ENCODE data around the gene HOXC13.

Gene HOXC13, protein sequence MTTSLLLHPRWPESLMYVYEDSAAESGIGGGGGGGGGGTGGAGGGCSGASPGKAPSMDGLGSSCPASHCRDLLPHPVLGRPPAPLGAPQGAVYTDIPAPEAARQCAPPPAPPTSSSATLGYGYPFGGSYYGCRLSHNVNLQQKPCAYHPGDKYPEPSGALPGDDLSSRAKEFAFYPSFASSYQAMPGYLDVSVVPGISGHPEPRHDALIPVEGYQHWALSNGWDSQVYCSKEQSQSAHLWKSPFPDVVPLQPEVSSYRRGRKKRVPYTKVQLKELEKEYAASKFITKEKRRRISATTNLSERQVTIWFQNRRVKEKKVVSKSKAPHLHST

DNA sequence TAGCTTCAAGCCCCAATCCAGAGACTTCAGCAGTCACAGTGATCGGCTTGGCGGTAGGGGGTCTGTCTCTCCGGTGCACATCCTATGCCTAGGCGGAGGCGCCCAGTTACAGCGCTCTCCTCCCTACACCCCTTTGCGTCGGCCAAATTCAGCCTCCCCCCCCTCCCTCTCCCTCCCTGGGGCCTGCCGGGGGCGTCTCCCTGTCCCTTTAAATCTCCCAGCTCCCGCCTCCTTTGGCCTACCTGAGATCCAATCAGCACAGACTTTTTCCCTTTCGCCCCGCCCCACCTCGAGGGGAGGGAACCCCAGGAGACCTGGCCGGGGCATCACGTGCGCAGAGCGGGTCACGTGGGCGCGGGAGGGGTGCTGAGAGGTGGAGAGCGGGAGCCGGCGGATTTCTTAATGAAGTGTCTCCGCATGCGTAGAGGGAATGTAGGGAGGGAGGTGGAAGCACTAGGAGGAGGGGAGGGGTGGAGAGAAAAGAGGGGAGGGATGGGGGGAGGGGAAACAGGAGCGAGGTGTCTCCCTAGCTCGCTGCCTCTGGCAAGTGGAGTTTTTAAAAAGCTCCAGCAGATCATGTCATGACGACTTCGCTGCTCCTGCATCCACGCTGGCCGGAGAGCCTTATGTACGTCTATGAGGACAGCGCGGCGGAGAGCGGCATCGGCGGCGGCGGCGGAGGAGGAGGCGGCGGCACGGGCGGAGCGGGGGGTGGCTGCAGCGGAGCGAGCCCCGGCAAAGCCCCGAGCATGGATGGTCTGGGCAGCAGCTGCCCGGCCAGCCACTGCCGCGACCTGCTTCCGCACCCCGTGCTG is at the start of gene HOXC13:
Gene HOXC13 (plus strand): TSS at position 506 of the 815 bp plus-strand sequence. CDS start 76 bp downstream, at position 582.
- DNase-seq, result no peak

DNA sequence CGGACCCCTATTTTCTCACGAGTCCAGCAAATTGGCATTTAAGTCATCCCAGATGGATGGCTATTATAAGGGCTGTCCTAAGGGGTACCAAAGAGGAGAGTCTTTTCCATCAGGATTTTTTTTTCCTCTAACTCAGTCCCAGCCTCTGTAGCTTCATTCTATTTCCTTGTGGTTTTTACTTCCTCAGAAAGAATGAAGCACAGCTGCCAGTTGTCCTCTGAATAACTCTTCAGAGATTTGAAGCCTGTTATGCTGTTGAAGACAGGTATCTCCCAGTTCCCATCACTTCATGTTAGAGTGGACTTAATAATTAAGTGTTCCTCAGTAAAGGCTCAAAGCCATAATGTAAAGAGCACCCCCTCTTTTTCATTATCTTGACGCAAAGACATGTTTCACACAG is 48.5 kb upstream of the HOXC13 start:
- DNase-seq, result no peak

DNA sequence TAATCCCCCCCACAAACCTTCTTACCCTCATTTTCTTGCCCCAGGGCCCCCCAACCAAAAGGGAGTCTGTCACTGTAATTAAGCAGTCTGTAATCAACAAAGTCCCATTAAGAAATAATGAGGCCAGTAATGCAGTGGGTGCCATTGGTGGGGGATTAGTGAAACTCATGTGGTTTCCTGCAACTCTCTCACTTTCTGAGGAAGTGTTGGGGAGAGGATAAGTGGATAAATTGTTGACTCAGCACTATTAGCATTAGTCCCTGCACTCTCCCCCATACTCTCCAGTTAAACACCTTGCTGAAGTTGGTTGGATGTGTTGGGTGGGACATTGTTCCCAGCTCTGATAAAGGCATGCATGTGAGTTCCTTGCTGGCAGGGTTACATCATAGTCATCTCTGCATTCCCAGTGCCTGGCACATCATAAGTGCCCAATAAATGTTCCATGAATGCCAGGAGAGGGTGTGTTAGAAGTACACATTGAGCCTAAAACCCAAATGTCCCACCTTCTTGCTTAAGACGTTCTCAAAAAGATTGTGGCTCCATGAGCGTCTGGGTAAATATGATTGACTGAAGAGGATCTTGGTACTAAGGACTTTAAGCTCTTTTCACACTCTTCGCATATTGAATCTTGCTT is 45.8 kb upstream of the HOXC13 start:
- DNase-seq, result peak; percentile 25

DNA sequence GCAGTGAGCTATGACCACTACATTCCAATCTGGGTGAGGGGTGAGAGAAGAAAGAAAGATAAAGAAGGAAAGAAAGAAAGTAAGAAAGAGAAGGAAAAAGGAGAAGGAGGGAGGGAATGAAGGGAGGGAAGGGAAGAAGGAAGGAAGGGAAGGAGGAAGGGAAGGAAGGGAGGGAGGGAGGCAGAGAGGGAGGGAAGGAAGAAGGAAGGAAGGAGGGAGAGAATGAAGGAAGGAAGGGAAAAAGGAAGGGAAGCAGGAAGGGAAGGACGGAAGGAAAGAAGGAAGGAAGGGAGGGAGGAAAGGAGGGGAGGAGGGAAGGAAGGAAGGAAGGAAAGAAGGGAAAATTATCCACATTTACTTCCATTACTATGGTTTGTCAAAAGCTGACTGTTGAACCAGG is 39.4 kb upstream of the HOXC13 start:
- DNase-seq, result no peak

DNA sequence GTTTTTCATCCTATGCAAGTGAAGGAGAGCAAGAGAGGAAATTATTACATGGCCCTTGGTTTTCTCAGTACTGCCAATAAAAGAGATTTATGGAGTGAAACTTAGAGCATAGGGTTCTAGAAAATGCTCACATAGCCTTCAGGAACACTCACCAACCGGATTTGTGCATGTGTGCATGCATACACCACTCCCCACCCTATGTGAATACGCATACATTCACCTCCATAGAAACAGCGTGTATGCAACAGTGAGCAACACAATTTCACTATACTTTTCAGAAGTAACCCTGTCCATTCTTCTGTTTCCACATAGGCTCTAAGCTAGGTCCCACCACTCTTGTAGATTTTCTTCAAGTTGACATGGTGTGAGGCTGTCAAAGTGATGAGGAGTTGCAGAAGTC is 31.5 kb upstream of the HOXC13 start:
- no peak for DNase-seq

DNA sequence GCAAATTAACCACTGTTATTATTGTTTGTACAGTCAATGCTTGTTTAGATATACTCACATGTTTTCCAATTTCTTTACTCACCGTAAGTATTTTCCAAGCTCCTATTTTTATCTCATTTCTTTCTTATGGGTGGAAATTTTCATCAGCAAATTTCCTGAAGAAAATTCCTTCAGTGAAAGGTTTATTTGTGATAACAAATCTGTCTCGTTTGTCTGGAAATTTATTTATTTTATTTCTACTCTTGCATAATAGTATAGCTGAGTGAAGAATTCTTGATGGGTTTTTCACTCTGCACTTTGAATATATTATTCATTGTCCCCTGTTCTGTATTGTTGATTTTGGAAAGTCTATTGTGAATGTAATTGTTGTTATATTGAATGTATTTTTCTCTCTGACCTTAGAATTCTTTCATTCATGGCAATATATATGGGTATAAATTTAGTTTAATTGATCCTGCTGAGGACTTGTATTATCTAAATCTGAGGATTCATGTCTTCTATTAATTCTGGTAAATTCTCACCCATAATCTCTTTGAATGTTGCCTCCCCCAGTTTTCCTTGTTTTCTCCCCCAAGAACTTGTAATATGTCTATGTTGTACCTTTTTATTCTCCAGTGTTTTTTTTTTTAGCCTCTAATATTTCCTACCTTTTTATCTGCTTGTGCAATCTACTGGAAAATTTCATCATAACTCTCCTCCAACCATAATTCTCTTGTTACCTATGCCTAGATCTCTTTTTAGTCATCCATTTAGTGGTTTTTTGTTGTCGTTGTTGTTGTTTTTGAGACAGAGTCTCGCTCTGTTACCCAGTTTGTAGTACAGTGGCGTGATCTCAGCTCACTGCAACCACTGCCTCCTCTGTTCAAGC is 21.6 kb upstream of the HOXC13 start:
- DNase-seq, result no peak

DNA sequence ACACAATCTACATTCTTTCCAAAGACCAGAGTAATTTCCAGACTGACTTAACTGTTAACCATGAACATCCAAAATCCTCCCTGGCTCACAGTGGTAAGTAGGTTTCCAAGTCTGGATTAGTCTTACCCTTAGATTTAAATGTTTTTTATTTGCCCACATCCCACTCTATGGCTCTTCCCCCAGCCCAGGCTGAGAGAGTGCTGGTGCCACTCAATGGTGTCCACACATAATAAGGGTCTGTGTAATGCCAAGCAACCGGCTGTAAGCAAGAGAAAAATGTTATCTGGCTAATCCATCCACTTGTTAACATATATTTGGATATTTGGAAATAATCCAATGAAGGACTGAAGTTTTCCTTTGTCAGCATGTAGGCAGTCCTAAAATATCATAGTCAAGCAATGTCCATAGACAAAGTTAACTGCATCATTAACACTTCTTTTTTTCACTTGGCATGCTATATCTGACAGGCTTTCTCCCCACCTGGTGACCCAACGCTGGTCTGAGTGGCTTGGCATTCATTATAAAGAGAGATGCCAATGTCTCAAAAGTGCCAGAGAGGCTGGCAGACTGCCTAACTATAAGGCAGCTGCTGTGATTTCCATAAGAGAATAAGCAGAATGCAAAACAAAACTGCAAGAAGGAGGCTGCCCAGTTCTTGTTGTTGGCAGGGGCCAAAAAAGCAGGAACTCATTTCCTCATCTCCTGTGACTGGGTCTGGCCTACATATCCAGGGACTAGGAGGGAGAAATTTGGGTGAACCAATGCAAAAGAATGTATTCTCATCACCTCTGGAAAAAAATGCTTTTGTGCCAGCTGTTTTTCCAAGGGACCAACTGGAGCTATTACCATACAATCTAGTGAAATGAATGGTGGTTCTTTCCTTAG is 13.9 kb upstream of the HOXC13 start:
- DNase-seq, result no peak

DNA sequence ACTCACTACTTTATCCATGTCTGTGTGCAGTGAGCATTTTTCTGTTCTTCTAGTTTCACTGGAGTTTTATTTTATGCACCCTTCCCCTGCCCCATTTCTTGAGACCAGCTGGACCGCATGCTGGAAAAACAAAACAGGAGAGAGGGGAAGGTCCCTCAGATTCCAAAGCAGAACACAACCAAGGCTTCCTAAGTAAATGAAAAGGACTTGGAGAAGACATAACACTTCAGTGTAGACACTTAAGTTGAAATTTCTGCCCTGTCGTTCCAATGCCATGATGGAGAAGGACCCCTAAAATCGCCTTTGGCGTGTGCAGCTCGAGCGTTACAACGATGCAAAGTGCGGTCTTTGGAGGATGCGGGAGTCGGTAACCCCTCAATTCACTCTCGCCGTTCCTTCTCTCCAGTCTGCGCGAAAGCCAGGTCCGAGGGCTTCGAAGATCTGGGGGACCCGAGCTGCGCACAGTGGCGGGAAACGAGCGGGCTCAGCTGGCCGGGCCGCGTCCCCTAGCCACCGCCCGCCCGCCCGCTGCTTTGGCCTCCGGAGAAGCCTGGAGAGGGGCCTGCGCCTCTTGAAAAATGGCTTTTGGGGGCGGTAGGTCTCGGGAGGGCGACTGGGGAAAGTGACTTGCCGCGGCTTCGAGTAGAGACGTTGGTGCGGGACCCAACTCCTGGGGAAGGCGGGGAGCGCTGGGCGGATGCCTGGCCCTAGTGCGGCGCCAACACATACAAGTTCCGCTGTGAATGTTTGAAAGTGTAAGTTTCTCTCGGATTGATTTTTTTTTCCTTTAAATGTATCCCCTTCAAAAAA is 11.2 kb upstream of the HOXC13 start:
- no peak for DNase-seq

DNA sequence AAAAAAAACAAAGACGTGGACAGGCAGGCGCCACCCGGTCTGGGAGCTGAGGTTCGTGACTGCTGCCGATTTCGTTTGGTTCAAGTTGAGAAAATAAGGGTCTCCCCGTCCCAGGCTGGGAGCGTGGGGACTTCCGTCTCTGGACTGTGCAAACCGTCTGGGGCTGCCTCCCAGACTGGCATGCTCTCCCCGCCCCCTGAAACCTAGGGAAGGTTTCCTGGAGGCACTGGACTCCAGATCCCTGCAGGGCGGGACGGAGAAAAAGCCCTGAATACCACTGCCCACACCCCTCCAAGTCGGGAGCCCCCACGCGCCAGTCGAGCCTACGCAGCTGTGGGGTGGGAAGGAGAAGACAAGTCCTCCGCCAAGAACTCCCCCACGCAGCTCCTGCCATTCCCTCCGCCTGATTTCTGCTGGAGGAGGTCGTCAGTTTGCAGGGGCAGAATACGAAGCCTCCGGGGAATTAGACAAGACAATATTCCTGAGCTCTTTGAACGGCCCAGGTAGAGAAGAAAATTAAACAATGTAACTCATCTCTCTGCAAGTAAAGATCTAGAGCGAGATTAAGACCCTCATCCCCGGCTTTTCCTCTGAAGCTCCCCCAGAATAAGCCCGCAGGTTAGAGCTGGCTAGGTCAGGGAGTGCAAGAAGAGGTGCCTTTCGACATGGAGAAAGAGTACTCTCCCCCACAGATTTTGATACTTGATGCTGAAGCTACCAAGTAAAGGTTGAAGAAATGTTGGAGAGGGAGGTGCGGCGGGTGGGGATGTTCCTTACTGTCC is 10.4 kb upstream of the HOXC13 start:
- DNase-seq, result no peak

DNA sequence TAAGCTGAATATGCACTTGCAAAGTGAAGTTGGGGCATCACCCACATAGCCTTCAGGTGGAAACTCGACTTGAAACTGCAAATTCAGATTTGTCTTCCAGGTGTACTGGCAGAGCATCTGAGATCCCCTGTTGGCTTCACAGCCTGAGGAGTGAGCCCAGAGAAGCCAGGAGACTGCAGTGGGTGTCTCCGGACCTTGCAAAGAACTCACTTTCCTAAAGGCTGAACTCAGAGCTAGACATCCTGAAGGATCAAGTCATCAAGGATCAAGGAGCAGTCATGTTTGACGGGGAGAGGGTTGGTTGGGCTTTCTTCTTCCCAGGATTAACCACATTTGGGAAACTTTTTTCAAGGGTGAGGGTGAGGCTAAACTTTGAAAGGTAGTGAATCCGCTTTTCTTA is 9.1 kb upstream of the HOXC13 start:
- DNase-seq, result no peak

DNA sequence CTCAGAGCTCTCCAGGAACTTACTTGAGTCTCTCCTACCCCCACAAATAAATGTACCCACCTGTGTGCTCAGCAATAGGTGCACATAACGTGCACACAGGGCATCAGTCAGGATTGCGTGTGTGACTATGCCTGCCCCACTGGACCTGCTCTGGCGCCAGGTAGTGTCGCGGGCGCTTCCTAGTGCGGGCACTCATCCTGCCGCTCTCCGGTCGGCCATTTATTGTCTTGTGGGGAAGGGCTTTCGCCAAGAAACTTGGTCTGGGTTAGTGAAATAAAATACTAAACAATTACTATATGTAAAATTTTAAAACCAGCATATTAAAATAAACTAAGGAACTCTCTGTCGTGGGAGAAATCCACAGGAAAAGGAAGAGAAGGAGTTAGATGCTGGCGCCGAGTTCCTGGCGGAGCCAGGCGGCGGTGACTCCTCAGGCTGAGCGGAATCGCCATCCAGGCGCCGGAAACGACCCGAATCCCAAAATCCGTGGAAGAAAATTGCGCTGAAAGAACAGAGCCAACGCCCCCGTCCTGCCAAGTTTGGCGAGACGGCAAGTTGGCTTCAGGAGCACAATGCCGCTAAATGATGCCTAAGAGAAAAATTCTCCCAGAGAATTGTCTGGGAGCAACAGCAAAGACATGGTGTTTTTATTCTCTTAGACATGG is 7.9 kb upstream of the HOXC13 start:
- no peak for DNase-seq

DNA sequence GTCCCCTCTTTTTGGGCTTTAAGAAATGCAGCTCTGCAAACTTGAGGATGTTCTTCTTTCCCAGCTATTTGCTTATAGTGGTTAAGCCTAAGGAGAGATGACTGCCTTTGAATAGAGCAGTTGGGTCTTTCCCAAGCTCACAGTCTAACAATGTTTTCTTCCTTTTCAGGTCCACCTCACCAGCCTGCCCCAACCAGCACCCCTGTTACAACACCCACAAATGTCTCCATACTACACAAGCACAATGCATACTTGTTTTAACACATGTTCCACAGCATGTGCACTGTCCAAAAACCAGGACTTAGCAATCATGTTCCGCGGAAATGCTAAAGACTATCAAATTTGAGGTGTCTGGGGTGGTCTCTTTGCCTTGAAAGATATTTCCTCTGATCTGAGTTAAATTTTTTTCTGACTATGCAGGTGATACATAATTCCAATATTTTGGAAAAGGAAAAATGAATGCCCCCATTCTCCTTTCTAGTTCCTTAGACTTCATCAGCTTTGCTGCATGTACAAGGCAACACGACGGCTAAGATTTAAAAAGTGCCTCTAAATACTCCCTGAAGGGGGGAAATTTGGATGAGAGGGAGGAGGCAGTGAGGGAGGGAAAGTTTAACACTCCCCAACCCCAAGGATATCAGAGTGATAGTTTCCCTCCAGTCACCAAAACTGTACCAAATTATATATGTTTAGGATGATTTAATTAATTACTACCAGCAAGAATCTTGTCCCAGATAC is 6.6 kb upstream of the HOXC13 start:
- DNase-seq, result no peak

DNA sequence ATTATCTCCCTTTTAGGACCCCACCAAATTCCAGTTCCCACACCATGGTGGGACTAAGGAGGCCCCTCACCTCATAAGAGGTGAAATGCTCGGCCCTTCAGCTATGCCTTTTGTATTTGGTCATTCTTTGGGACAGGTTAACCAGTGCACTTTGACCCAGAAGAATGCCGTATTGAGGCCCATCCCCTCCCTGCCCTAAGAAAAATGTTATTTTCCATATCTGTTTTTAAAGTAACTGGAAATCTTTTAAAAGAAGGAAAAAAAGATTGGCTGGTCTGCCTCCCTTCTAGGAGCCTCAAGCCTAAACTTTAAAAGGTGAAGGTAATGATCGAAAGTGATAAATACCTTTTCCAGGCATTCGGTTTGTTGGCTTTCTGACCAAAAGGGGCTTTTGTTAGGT is 5.7 kb upstream of the HOXC13 start:
- DNase-seq, result no peak

DNA sequence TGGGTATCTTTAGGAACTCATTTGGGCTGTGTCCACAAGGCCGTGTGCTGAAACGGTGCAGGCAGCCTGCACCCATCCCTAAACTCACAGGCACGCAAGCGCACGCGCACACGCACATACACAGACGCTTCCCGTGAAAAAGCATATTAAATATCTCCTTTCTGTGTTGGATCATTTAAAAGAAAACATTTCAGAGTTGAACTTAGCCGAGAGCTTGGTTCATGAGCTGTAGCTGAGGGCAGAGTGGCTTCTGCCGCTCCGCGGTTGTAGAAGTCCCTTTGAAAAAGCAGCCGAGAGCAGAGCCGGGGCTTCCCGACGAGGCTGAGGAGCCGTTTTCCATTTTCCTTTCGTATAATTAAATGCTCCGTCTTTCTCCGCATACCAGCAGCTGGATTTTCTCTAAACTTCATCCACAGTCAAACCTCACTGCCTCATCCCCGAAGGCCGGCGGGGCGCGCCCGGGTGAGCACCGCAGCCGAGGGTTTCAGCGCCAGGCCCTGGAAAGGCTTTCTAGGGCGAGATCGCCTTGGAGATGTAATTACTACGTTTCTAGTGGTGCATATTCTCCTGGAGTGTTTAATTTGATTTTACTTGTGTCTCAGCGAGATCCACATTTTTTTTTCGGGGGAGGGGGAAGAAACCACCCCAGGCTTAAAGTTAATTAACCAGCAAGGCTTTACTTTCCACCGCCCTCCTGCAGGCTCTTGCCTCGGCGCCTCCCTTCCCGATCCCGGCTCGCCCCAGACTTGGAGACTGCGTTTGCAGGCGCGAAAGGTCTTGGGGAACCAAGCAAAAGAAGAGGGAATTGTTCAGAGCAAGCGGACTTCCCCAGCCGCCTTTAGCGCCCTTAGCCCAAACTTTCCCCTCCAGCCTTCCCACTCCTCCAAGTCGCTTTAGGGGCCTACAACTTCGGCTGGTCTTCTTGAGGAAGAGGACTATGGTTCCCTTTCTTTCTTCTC is 3.0 kb upstream of the HOXC13 start:
- DNase-seq, result no peak

DNA sequence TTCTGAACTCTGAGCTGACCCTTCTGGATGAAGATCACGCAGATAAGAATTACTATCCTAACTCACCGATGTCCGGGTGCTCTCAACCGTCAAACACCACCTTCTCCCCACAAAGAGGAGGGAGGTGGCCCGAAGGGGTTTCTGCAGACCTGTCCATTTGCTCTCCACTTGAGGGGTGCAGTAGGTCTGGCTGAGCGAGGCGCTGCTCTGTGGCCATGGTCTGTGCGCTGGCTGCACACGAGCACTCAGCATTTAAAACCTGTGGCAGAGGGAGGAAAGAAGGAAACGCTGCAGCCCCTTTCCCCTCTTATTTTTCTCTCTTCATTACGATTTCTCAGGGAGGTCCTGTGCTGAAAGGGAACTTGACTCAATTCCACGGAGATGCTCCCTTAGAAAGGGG is 1.5 kb upstream of the HOXC13 start:
- no peak for DNase-seq

DNA sequence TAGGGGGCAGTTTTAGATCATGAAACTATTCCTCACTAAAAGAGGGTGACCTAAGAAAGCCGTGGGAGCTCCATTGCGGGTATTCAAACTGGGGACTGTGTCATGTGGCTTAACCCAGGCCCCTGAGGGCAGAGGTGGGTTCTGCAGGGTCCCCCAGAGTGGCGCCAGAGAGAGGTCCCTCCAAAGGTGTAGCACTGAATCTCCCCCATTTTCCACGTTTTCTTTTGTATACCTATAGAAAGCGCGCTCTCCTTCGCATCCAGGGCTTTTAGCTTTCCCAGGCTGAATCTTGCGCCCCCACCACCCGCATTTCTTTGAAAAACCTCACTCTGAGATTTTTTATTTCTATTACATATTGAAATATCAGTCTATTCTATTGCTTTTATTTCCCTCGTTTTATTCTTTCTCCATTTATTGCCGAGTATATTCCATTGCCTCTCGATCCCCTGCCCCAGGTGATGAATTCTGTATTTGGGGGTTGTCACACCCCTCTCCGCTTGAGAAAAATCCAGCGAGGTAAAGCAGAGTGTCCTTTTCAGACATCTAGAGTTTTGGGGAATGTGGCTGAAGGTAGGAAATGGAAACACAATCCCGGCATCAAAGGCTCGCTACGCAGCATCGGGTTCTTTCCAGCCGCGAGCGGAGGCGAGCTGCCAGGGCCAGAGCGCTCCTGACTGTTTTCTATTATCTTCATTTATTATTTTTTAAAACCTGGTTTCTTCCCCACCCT is 870 bp upstream of the HOXC13 start:
- no peak for DNase-seq

Data from MV-4-11 (cell line).